GM18526 (cell line): ENCODE measurements around the gene SLC2A4RG.

ENCODE experiments used
- POLR2A ChIP-seq: IDR thresholded peaks from 3 replicates; pipeline ENCODE4 v1.6.1; 2011; ENCODE audit not compliant: insufficient read length; ENCODE audit errors: extremely low read depth

Gene SLC2A4RG

GRCh38 chr20:63704749-63705117 is 34.8 kb upstream of the SLC2A4RG start:
- TF ChIP-seq POLR2A = no peak

GRCh38 chr20:63705232-63706026 is 34.1 kb upstream of the SLC2A4RG start:
- no peak for TF ChIP-seq POLR2A

DNA sequence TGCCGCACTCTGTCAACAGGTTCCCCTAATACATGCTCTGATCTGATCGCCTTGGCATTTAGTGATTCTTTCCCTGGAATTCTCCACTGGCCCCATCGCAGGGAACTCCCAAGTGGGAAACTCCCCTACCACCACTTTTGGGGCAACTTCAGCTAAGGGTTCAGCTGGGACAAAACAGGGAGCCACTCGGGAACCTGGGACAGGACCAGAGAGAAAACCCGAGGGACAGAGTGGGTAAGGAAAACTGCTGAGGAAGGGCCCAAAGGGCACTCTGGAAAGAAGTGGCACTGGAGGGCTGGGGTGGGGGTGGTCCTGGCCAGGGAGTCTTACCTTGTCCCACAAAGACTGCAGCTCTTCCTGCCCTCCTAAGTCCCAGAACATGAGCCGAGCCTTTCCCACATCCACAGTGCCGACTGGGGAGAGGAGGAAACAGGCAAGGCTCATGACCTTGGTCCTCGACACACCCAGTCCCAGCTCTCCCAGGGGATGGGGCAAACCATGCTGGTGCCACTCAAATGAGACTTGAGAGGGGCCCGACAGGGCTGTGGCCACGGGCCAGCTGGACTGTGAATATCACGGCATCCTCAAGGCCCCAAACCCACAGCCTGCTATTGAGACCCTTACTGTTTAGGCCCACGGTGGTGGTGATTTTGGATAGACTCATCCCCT is 33.4 kb upstream of the SLC2A4RG start:
- TF ChIP-seq POLR2A = no peak

- no peak for TF ChIP-seq POLR2A
Observed at GRCh38 chr20:63706852-63707557, 32.6 kb upstream of the SLC2A4RG start.

DNA sequence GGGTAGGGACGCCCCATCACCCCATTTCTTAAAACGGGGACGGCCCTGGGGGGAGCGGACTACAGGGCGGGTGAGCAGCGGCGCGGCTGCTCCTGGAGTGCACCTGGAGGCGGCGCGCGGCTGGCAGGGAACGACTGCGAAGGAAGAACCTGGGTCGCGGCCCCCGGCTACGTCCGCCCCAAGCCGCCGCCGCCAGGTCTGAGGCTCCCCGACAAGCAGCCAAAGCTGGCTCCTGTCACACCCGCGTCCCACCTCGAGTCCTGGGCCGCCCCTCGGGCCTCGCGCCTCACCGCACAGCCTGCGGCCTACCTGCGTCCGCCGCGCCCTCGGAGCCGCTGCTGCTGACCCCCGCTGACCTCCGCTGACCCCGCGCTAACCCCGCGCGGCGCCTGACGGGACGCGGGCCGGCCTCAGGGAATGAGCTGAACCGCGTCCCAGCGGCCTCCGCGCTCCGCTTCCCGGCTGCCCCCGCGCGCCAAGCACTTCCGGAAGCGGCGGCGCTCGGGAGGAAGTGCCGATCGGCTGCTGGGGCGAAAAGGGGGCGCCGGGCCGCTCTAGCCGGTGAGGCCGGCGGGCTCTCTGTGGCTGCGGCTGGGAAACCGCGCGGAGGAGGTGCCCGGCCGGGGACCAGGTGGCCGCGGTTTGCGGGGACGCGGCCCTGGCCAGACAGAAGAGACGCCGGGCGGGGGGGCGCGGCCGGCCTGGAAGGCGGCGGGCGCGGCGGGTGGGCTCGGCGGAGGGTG is 31.8 kb upstream of the SLC2A4RG start, which contains the start of the genes ARFRP1 and ZGPAT:
Gene ARFRP1 (minus strand): TSS at position 419 of the 743 bp plus-strand sequence. CDS start 885 bp downstream, outside the sequence.
Gene ZGPAT (plus strand): TSS at position 482 of the 743 bp plus-strand sequence. CDS start 542 bp downstream, outside the sequence.
- peak; percentile 62 for TF ChIP-seq POLR2A

GRCh38 chr20:63708301-63709148 is 31.1 kb upstream of the SLC2A4RG start:
- no peak for TF ChIP-seq POLR2A

GRCh38 chr20:63709149-63709527 is 30.4 kb upstream of the SLC2A4RG start:
- no peak for TF ChIP-seq POLR2A

DNA sequence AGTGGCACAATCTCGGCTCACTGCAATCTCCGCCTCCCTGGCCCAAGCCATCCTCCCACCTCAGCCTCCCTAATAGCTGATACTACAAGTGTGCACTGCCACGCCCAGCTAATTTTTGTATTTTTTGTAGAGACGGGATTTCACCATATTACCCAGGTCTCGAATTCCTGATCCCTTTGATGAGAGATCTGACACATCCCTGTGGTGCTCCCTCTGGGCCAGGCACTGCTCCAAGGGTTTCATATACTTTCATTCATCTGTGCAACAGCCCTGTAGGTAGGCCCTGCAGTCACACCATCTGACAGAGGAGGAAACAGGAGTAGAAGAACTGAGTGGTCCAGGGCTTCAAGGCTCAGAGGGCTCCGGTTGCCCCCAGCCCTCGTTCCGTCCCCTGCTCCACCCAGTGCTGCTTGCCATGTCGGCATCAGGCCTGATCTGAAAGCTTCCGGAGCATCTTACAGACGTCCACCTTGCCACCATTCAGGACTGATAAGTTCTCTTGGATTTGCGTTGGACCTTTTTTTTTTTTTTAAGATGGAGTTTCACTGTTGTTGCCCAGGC is 28.4 kb upstream of the SLC2A4RG start:
- no peak for TF ChIP-seq POLR2A

DNA sequence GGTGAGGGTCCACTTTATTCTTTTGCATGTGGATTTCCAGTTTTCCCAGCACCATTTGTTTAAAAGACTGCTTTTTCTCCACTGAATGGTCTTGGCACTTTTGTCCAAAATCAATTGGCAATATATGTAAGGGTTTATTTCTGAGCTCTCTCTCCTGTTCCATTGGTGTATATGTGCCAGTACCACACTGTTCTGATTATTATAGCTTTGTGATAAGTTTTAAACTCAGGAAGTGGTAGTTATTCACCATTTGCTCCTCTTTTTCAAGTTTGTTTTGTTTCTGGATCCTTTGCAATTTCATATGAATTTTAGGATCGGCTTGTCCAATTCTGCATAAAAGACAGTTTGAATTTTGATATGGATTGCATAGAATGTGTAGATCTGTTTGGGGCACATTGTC is 27.4 kb upstream of the SLC2A4RG start:
- TF ChIP-seq POLR2A = no peak

DNA sequence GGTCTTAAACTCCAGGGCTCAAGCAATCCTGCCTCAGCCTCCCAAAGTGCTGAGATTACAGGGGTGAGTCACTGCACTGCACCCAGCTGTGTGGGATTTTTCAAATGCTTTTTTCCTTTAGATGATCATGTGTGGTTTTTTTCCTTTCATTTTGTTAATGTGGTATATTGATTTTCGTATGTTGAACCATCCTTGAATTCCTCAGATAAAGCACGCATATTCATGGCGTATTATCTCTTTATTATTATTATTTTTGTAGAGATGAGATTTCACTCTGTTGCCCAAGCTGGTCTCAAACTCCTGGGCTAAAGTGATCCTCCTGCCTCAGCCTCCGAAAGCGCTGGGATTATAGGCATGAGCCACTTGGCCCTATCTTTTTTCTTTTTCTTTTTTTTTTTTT is 24.7 kb upstream of the SLC2A4RG start:
- no peak for TF ChIP-seq POLR2A

GRCh38 chr20:63718996-63719395 is 20.6 kb upstream of the SLC2A4RG start:
- TF ChIP-seq POLR2A = no peak

DNA sequence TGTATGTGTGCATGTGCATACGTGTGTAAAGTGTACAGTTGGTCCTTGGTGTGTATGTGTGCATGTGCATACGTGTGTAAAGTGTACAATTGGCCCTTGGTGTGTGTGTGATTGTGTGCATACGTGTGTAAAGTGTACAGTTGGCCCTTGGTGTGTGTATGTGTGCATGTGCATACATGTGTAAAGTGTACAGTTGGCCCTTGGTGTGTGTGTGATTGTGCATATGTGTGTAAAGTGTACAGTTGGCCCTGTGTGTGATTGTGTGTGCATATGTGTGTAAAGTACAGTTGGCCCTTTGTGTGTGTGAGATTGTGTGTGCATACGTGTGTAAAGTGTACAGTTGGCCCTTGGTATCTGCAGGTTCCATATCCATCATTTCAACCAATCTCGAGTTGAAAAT is 8.2 kb upstream of the SLC2A4RG start:
- no peak for TF ChIP-seq POLR2A

DNA sequence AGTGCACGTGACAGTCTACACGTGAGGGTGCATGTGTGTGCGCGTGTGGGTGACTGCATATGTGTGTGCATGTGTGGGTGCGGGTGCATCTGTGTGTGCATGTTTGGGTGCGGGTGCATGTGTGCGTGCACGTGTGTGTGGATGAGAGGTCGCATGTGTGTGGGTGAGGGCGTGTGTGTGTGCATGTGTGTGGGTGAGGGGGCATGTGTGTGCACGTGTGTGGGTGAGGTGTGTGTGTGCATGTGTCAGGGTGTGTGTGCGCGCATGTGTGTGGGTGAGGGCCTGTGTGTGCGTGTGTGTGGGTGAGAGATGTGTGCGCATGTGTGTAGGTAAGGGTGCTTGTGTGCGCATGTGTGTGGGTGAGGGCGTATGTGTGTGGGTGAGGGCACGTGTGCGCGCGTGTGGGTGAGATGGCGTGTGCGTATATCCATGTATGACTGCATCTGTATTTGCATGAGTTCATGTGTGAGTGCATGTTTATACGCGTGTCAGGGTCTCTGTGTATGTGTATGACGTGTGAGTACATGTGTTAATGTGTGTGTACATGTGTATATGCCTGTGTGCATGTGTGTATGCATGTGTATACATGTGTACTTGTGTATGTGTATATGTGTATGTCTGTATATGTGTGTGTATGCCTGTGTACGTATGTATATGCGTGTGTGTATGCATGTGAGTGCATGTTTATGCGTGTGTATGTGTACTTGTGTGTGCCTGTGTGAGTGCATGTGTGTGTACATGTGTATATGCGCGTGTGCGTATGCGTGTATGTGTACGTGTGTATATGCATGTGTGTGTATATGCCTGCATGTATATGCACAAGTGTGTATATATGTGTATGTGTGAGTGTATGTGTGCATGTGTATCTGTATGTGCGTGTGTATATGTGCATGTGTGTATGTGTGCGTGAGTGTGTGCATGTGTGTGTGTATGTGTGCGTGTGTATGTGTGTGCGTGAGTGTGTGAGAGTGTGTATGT is 7.2 kb upstream of the SLC2A4RG start:
- no peak for TF ChIP-seq POLR2A
